SK-N-SH (cell line): ENCODE data around the gene CTCF. TPM values are rescaled to one million over a fixed set of nuclear protein-coding genes. Genes with fewer than 3 reads are reported as not detected.

Experiments used
- CTCF ChIP-seq: fragments of 200-600 bp; sonication (generic); IDR thresholded peaks from 2 replicates; pipeline ENCODE4 v1.6.1; 2017; ENCODE audit warnings: antibody characterized with exemption, mild to moderate bottlenecking, moderate library complexity
- ELF1 ChIP-seq: IDR thresholded peaks from 2 replicates; pipeline ENCODE4 v1.4.0; 2012
- EP300 ChIP-seq, 2 experiments: IDR thresholded peaks; 2 replicates each; pipeline versions ENCODE4 v1.4.0 to v1.6.1; 2012; ENCODE audit warnings: borderline replicate concordance in 1 of 2, low read depth in 1 of 2, low read length in 1 of 2
- EZH2phosphoT487 ChIP-seq: fragments of 200-600 bp; sonication (generic); IDR thresholded peaks from 2 replicates; pipeline ENCODE4 v1.6.1; 2017; ENCODE audit warnings: low read depth, mixed run types, mild to moderate bottlenecking, antibody characterized with exemption, moderate library complexity, borderline replicate concordance
- FOSL2 ChIP-seq: IDR thresholded peaks from 2 replicates; pipeline ENCODE4 v1.4.0; 2012; ENCODE audit warnings: low read depth, mild to moderate bottlenecking, moderate library complexity, borderline replicate concordance
- FOXJ3 ChIP-seq: sonication (generic); formaldehyde crosslinking; IDR thresholded peaks from 2 replicates; pipeline ENCODE4 v1.5.1; 2020; ENCODE audit warnings: mild to moderate bottlenecking, missing genetic modification reagents
- GABPA ChIP-seq: IDR thresholded peaks from 2 replicates; pipeline ENCODE4 v1.4.0; 2012; ENCODE audit warnings: low read depth, mild to moderate bottlenecking
- IRF3 ChIP-seq: fragments of 150-350 bp; IDR thresholded peaks from 2 replicates; pipeline ENCODE4 v1.6.1; 2016; ENCODE audit warnings: mild to moderate bottlenecking, low read depth, low read length
- MEF2A ChIP-seq: IDR thresholded peaks from 2 replicates; pipeline ENCODE4 v1.4.0; 2012; ENCODE audit warnings: low read depth, borderline replicate concordance
- NFIC ChIP-seq: IDR thresholded peaks from 2 replicates; pipeline ENCODE4 v1.4.0; 2012; ENCODE audit warnings: borderline replicate concordance
- NRF1 ChIP-seq: IDR thresholded peaks from 2 replicates; pipeline ENCODE4 v1.6.1; 2012; ENCODE audit warnings: low read depth, mild to moderate bottlenecking, low read length
- PBX3 ChIP-seq: IDR thresholded peaks from 2 replicates; pipeline ENCODE4; 2012
- POLR2AphosphoS5 ChIP-seq: IDR thresholded peaks from 2 replicates; pipeline ENCODE4 v1.6.1; 2012; ENCODE audit warnings: low read depth, low read length
- RAD21 ChIP-seq: IDR thresholded peaks from 2 replicates; pipeline ENCODE4 v1.6.1; 2012; ENCODE audit warnings: mild to moderate bottlenecking, low read length
- REST ChIP-seq: IDR thresholded peaks from 2 replicates; pipeline ENCODE4 v1.6.1; 2012; ENCODE audit warnings: mild to moderate bottlenecking, low read depth, low read length, moderate library complexity
- SIN3A ChIP-seq: IDR thresholded peaks from 2 replicates; pipeline ENCODE4 v1.6.1; 2012; ENCODE audit warnings: low read depth, mild to moderate bottlenecking, low read length, moderate library complexity, borderline replicate concordance
- SMC3 ChIP-seq: IDR thresholded peaks from 2 replicates; pipeline ENCODE4 v1.6.1; 2012; ENCODE audit warnings: low read depth, low read length, improper control_type of control experiment
- USF1 ChIP-seq: IDR thresholded peaks from 2 replicates; pipeline ENCODE4 v1.4.0; 2012; ENCODE audit warnings: low read depth, borderline replicate concordance
- ZBTB33 ChIP-seq: IDR thresholded peaks from 2 replicates; pipeline ENCODE4 v1.4.0; 2012; ENCODE audit warnings: low read depth, borderline replicate concordance
- polyA plus RNA-seq, 3 experiments: library from polyadenylated mRNA; depleted of rRNA; stranded (reverse); fragments of >200 nt; gene quantifications; 2 replicates each; pipeline ENCODE4 v1.2.3, GENCODE V29; 2012

CTCF gene
- polyA plus RNA-seq, 1 of the 3 experiments (the other 2 are of a cell fraction), result 19.6 TPM

GRCh38 chr16:67667817-67668494 lies 105.6 kb downstream of the CTCF start (continued):
- TF ChIP-seq USF1 (no peak), MEF2A (no peak), EP300 (IDR thresholded peaks at IDR 0.05; ENCODE audit: borderline replicate concordance in 1 of 2, low read depth in 1 of 2, low read length in 1 of 2) (no peak), CTCF (peak; percentile 82), NRF1 (no peak), ZBTB33 (no peak), SMC3 (peak; percentile 94), FOSL2 (no peak), PBX3 (peak; percentile 71), NFIC (no peak), FOXJ3 (CRISPR knock-in tag) (no peak), EZH2phosphoT487 (no peak), IRF3 (no peak), REST (no peak), RAD21 (peak; percentile 74), GABPA (no peak), ELF1 (no peak), POLR2AphosphoS5 (no peak; the same call in 1 of the 2 replicates), SIN3A (peak; percentile 79; the same call in 1 of the 2 replicates)
